Measurements from ENCODE around the gene SIAH1. TPM values are rescaled to one million over a fixed set of nuclear protein-coding genes. Genes with fewer than 3 reads are reported as not detected.

SIAH1 gene
- total and polyA plus RNA-seq, 2 of the 8 experiments (the other 6 are each of a cell fraction or from before 2014, with no cell fraction given), result 19.5 to 33.9 TPM

DNA sequence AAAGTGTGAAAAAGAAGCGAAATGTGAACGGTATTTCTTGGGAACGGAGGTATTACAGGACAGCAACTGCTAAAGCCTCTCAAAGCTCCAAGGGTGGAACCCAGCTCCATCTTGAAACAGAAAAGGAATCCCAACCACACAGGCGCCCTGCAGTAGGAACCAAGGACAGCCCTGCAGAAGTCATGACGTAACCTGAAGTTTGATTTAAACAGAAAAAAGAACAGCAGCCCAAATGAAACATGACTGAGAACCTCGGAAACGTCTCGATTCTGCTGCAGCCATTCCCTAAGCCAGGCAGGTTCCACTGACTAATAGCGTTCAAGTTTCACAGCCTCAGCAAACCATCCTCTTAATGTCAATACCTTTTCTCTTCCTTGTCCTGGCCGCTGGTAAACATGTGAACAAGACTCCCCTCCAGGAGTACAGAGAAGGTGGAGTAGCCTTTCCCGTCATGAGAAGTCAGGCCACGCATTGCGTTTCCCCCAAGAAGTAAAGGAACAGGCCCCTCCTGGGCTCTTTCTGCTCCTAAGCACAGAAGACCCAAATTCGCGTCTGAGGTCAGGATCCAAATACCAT is 20.1 kb downstream of the SIAH1 start:
- peaks cover 7% of the 10 kb centered on the region for H3K23me2 ChIP-seq (ENCODE audit: low read depth, low read length)
- peak overlapping the region; percentile 92 for H3K18ac ChIP-seq (ENCODE audit: extremely low read depth, low read length)
- peak overlapping the region in 3 of 4 experiments; percentile 52 to 74 (median 60); a peak in 3 of 7 replicates for H3K9ac ChIP-seq (replicated peaks in 1 of 4; ENCODE audit: extremely low read depth in 1 of 4, low read depth in 3 of 4, low read length in 3 of 4)
- no peak overlapping the region; the same call in 1 of the 2 replicates for H3K27ac ChIP-seq (ENCODE audit: low read depth, low read length)
- H4K91ac ChIP-seq (replicated peaks; ENCODE audit: insufficient read length, low read length), result no peak overlapping the region
- peak overlapping the region; percentile 52; the same call in 1 of the 2 replicates for H4K8ac ChIP-seq (ENCODE audit: extremely low read depth, insufficient read depth, low read length)
- POLR2A ChIA-PET (ENCODE audit: partially characterized antibody), result interaction anchor here (0.7 to 8.9 kb wide), 17 partner anchors 9 to 1481 kb away, joined by 3 to 156 read pairs (median 5); partner anchors contain the start of gene SIAH1
- H2BK15ac ChIP-seq (ENCODE audit: low read length), result no peak overlapping the region
- peak overlapping the region; percentile 93 for H3K4me2 ChIP-seq (ENCODE audit: insufficient read depth in 1 of 2, low read depth in 2 of 2, low read length in 2 of 2)
- H2BK12ac ChIP-seq (ENCODE audit: low read depth, low read length), result peak overlapping the region; percentile 52; the same call in 1 of the 2 replicates
- H3K9me3 ChIP-seq (ENCODE audit: insufficient read depth in 2 of 2, low read depth in 1 of 2, low read length in 1 of 2), result no peaks in the 10 kb centered on the region
- H4K5ac ChIP-seq (ENCODE audit: insufficient read length, low read depth, low read length), result no peak overlapping the region
- H3K4ac ChIP-seq (replicated peaks; ENCODE audit: insufficient read length, low read depth, low read length), result no peak overlapping the region
- H4K20me1 ChIP-seq (replicated peaks in 1 of 2; ENCODE audit: control insufficient read depth in 1 of 2, insufficient read depth in 2 of 2, low read length in 2 of 2), result peaks cover 12 to 25% of the 10 kb centered on the region in 2 experiments
- CTCF ChIA-PET (ENCODE audit: partially characterized antibody), result interaction anchor here (0.5 to 2.8 kb wide), 10 partner anchors 9 to 265 kb away, joined by 3 to 19 read pairs (median 3); no protein-coding TSS in a partner anchor
- no peak overlapping the region for H3K56ac ChIP-seq (replicated peaks; ENCODE audit: insufficient read length, low read depth, low read length)
- FAIRE-seq (no peak), DNase-seq (ENCODE audit: low read depth in 1 of 2, low spot score in 2 of 2) (no peak)
- TF ChIP-seq TAF7 (optimal IDR thresholded peaks at IDR 0.05; ENCODE audit: borderline replicate concordance, low read depth, low read length), result no peak
- no peak for TF ChIP-seq POLR2A (IDR thresholded peaks at IDR 0.05; ENCODE audit: control extremely low read depth in 1 of 2, low read depth in 2 of 2, low read length in 2 of 2)
- TF ChIP-seq CBX8 (IDR thresholded peaks at IDR 0.05; ENCODE audit: borderline replicate concordance, low read depth, low read length), result no peak
- H3K14ac ChIP-seq (ENCODE audit: insufficient read length), result no peak overlapping the region
- peak overlapping the region; percentile 60 to 87 (median 74) for H3K4me3 ChIP-seq (ENCODE audit: extremely low read depth in 1 of 4, insufficient read depth in 2 of 4, low read depth in 3 of 4, low read length in 4 of 4)
- H3K79me2 ChIP-seq (ENCODE audit: control insufficient read depth in 1 of 2, insufficient read depth in 2 of 2, low read length in 2 of 2), result peaks cover 32 to 96% of the 10 kb centered on the region in 2 experiments
- no peak overlapping the region for H2BK120ac ChIP-seq (replicated peaks; ENCODE audit: low read depth, low read length)
- H2BK5ac ChIP-seq (ENCODE audit: low read depth, low read length), result peak overlapping the region; percentile 40; the same call in 1 of the 2 replicates
- WGBS, 2 experiments (ENCODE audit: extremely low coverage in 1 of 2, insufficient coverage in 1 of 2, insufficient read length in 1 of 2, insufficient replicate concordance in 2 of 2, low coverage in 1 of 2, low lambda C conversion rate in 2 of 2, missing lambda C conversion rate in 1 of 2), result 66% methylated on average over 15 of the region's 15 CpGs; no CpG with 5 or more reads in 1 of the 2 experiments
- H2AK5ac ChIP-seq (ENCODE audit: low read depth, low read length), result no peak overlapping the region; the same call in 1 of the 2 replicates
- no peak overlapping the region for H2AFZ ChIP-seq (ENCODE audit: low read length)
- no peaks in the 10 kb centered on the region for H3K27me3 ChIP-seq (replicated peaks in 1 of 4; ENCODE audit: control insufficient read depth in 3 of 4, extremely low read depth in 1 of 4, insufficient read depth in 3 of 4, low read length in 3 of 4)
- H3K36me3 ChIP-seq (ENCODE audit: control insufficient read depth in 2 of 4, insufficient read depth in 4 of 4, low read length in 3 of 4), result peaks cover 0 to 10% (median 1%) of the 10 kb centered on the region in 4 experiments; a peak in 3 of 8 replicates
- peaks cover 16% of the 10 kb centered on the region for H3K79me1 ChIP-seq (ENCODE audit: low read depth, low read length)
- no peak overlapping the region for H2BK20ac ChIP-seq (ENCODE audit: low read length)
- H3K23ac ChIP-seq (ENCODE audit: insufficient read length), result no peak overlapping the region
- peaks cover 2 to 11% (median 6%) of the 10 kb centered on the region in 4 experiments; a peak in 5 of 7 replicates for H3K4me1 ChIP-seq (replicated peaks in 1 of 4; ENCODE audit: control insufficient read depth in 3 of 4, insufficient read depth in 4 of 4, low read length in 3 of 4)

All from H1 (cell line).